RWPE2 (cell line): Measurements from ENCODE around the gene TMEM217.

Source experiments
- ATAC-seq: fragments of 200-7000 bp; cut with Tn5 transposase; 3 replicates; pipeline ENCODE4 v1.9.1; 2021; ENCODE audit warnings: low read depth
- DNase-seq: peaks from one replicate; pipeline ENCODE4 v3.0.0-alpha.2; 2020; ENCODE audit warnings: low spot score
- H3K27ac ChIP-seq: fragments of 450-650 bp; 2 replicates; pipeline ENCODE4 v1.5.1; 2017; ENCODE audit warnings: mild to moderate bottlenecking; ENCODE audit not compliant: poor library complexity, severe bottlenecking
- H3K27me3 ChIP-seq: fragments of 250-450 bp; sonication (Bioruptor Pico); 2 replicates; pipeline ENCODE4 v1.5.1; 2021; ENCODE audit warnings: mild to moderate bottlenecking, moderate library complexity; ENCODE audit not compliant: insufficient read depth, poor library complexity, severe bottlenecking
- H3K36me3 ChIP-seq: fragments of 250-450 bp; sonication (Bioruptor Pico); 2 replicates; pipeline ENCODE4 v1.5.1; 2020; ENCODE audit warnings: low read depth, mild to moderate bottlenecking, moderate library complexity
- H3K4me1 ChIP-seq: fragments of 250-450 bp; sonication (Bioruptor Pico); 2 replicates; pipeline ENCODE4 v1.5.1; 2021; ENCODE audit warnings: mild to moderate bottlenecking, moderate library complexity; ENCODE audit not compliant: insufficient read depth, poor library complexity, severe bottlenecking
- H3K4me3 ChIP-seq: fragments of 250-450 bp; sonication (Bioruptor Pico); 2 replicates; pipeline ENCODE4 v1.5.1; 2021; ENCODE audit warnings: mild to moderate bottlenecking, moderate library complexity; ENCODE audit not compliant: severe bottlenecking
- H3K9me3 ChIP-seq: fragments of 250-450 bp; sonication (Bioruptor Pico); 2 replicates; pipeline ENCODE4 v1.5.1; 2021; ENCODE audit warnings: mild to moderate bottlenecking, moderate library complexity; ENCODE audit not compliant: severe bottlenecking
- CTCF ChIP-seq: fragments of 450-650 bp; IDR thresholded peaks from one replicate; pipeline ENCODE4 v1.5.1; 2017; ENCODE audit warnings: mild to moderate bottlenecking, moderate library complexity; ENCODE audit not compliant: poor library complexity, severe bottlenecking

Gene TMEM217

DNA sequence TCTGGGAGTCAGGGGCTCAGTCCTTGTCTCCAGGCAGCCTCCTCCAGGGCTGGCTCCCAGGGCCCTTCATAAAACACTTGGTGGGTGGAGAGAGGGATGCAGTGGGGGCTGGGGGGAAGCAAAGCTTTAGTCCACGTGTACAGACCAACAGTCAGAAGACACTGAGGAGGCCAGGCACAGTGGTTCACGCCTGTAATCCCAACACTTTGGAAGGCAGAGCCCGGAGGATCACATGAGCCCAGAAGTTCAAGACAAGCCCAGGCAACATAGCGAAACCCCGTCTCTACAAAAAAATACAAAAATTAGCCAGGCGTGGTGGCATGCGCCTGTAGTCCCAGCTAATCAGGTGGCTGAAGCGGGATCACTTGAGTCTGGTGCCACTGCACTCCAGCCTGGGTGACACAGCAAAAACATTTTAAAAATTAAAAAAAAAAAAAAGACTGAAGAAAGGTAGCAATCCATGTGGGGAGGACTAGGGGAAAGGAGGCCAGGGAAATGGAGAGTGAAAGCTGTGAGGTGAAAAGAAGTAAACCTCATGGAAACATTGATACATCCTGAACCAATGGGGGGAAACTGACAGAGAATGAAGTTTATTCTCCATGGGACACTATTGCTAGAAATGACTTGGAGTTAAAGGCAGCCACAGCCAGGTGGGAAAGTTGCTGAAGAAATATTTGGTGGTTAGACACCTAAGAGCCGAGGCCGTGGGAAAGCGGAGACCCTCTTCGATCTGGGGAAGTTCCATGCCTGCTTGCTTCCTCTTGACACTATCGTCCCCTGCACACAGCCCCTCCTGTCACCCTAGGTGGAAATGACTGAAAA, 52.6 kb downstream of the TMEM217 start:
- Histone ChIP-seq H3K27me3 (no peaks in the 10 kb centered on the region), H3K9me3 (no peaks in the 10 kb centered on the region), H3K4me3 (no peak overlapping the region), H3K36me3 (no peaks in the 10 kb centered on the region), H3K4me1 (peaks cover 15% of the 10 kb centered on the region), H3K27ac (no peak overlapping the region)
- DNase-seq (no peak), ATAC-seq (no peak)
- no peak for TF ChIP-seq CTCF

DNA sequence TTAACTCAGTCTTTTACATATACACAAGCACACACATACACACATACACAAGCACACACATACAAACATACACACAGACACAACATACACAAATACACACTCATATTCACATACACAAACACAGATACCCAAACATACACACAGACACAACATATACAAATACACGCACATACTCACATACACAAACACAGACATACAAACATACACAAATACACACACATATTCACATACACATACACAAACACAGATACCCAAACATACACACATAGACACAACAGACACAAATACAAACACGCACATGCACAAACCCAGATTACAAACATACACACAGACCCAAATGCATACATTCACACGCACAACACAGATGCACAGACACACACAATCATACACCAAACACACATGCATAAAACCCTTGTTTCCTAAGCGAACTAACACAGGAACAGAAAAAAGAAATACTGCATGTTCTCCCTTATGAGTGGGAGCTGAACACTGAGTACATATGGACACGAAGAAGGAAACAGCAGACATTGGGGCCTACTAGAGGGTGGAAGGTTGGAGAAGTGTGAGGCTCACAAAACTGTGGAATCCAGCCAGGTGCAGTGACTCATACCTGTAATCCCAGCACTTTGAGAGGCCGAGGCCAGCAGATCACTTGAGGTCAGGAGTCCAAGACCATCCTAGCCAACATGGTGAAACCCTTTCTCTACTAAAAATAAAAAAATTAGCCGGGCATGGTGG, 53.8 kb downstream of the TMEM217 start:
- H3K27me3 ChIP-seq: no peaks in the 10 kb centered on the region
- H3K36me3 ChIP-seq: no peaks in the 10 kb centered on the region
- H3K27ac ChIP-seq: no peak overlapping the region
- ATAC-seq: peak; percentile 72
- H3K9me3 ChIP-seq: no peaks in the 10 kb centered on the region
- no peak for DNase-seq
- H3K4me1 ChIP-seq: peaks cover 15% of the 10 kb centered on the region
- TF ChIP-seq CTCF: no peak
- no peak overlapping the region for H3K4me3 ChIP-seq

- Histone ChIP-seq H3K4me1 (peaks cover 15% of the 10 kb centered on the region), H3K27me3 (no peaks in the 10 kb centered on the region), H3K4me3 (no peak overlapping the region), H3K27ac (no peak overlapping the region), H3K36me3 (no peaks in the 10 kb centered on the region), H3K9me3 (no peaks in the 10 kb centered on the region)
- DNase-seq: no peak
- no peak for TF ChIP-seq CTCF
- peak; percentile 62 for ATAC-seq
Observed at GRCh38 chr6:37202788-37203491, 55.0 kb downstream of the TMEM217 start.

- no peaks in the 10 kb centered on the region for H3K36me3 ChIP-seq
- no peak overlapping the region for H3K4me3 ChIP-seq
- H3K27me3 ChIP-seq: no peaks in the 10 kb centered on the region
- no peak overlapping the region for H3K27ac ChIP-seq
- H3K9me3 ChIP-seq: no peaks in the 10 kb centered on the region
- ATAC-seq (no peak), DNase-seq (no peak)
- TF ChIP-seq CTCF: no peak
- H3K4me1 ChIP-seq: peaks cover 15% of the 10 kb centered on the region
Observed at GRCh38 chr6:37201726-37202125, 56.2 kb downstream of the TMEM217 start.
